ENCODE results near the gene TBC1D8B.
"Not testable (repeated sequence)": the region's sequence is repeated elsewhere in the genome, so short reads cannot be mapped to it uniquely, and the experiment has no call there.

Gene TBC1D8B

GRCh38 chrX:106802388-106803275 is at the start of gene TBC1D8B:
TBC1D8B (plus strand) TSS chrX:106802673; CDS start chrX:106802854, 181 bp downstream.
- DNase-seq, result peak; percentile 5

DNA sequence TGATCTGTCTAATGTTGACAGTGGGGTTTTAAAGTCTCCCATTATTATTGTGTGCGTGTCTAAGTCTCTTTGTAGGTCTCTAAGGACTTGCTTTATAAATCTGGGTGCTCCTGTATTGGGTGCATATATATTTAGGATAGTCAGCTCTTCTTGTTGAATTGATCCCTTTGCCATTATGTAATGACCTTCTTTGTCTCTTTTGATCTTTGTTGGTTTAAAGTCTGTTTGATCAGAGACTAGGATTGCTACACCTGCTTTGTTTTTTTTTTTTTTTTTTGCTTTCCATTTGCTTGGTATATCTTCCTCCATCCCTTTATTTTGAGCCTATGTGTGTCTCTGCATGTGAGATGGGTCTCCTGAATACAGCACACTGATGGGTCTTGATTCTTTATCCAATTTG is 33.2 kb upstream of the TBC1D8B start:
- DNase-seq, result not testable (repeated sequence)

DNA sequence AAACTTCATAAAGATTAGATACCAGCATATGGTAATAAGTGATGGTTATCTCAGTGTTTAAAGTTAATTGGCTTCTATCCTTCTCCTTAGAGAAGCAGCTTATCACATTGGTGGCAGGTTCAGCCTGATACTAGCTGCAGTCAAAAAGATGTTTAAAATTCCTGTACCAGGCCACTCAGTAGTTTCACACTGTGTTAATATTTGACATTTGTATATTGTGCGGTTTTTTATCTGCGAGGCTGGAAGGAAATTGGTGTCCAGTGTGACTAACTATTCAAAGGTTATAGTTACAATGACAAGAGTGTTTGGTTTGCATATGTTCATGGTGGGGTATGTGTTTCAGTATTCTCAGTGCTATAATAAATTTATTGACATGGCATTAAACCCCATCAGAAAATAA is 27.5 kb upstream of the TBC1D8B start:
- DNase-seq, result no peak

DNA sequence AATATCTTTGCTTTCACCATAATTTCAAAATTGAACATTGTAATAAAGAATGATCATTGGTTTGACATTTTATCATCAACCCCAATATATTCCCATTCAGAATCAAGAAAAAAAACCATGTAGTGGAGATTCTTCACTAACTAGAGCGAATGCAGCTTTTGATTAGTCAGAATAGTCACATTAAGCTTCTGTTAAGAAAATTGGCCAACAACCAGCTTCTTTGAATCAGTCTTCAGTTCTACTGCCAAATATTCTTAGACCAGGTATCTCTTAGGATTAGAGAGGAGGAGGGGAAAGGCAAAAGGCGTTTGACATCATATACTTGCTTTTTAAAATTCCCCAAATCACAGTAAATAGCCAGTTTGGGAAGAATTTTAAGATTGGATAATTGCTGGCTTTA is 22.2 kb upstream of the TBC1D8B start:
- DNase-seq, result no peak

- DNase-seq, result no peak
These were observed 21.7 kb upstream of the TBC1D8B start for GRCh38 chrX:106780664-106781377.

DNA sequence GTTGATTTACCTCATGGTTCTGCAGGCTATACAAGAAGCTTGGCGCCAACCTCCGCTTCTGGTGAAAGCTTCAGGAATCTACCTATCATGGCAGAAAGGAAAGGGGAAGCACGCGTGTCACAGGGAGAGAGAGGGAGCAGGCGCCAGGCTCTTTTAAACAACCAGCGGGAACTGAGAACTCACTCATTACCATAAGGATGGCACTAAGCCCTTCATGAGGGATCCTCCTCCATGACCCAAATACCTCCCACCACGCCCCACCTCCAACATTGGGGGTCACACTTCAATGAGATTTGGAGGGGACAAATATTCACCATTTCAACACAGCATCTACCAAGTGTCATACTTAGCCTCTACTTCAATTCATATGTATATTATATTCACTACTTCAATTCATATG is 18.8 kb upstream of the TBC1D8B start:
- no peak for DNase-seq

- no peak for DNase-seq
These were observed 11.0 kb upstream of the TBC1D8B start for GRCh38 chrX:106791495-106791894.

DNA sequence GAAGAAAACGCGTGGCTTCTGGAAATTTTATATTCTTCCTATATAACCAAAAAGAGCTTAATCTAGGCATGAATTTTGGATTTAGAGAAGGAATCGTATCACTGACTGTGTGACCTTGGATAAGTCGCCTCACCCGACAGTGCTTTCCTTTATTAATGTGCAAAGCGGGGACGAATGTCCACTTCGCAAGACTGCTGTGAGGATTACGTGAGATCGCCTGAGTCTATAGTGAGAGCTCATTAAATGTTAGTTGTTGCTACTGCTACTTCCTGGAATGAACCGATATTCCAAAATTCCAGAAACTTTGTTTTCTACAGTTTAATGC is 448 bp upstream of the TBC1D8B start:
- DNase-seq, result no peak

DNA sequence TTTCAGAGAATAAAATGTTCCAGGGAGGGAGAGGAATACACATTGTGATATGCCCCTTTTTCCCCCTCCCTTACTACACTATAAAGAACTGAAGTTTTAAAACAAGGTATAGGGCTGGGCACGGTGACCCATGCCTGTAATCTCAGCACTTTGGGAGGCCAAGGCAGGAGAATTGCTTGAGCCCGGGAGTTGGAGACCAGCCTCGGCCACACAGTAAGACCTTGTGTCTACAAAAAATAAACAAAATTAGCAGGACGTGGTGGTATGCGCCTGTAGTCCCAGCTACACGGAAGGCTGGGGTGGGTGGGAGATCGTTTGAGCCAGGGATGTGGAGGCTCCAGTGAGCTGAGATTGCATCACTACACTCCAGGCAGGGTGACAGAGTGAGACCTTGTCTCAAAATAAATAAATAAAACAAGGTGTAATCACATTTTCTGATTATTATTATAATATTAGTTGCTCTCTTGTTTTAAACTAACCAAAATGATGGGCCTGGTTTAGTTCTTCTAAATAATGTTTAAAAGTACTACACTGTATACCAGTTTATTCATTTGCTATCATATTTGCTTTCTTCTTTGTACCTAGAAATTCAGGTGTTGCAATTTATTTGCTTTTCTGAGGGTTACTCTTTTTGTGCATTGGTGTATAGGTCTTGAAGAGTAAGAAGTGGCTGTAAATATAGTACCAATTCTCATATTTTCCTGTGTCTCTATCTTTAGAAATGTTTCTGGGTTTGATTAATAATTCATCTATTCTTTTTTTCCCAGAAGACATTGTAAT is 8.8 kb downstream of the TBC1D8B start:
- no peak for DNase-seq

- not testable (repeated sequence) for DNase-seq
These were observed 10.5 kb downstream of the TBC1D8B start for GRCh38 chrX:106812930-106813329.

DNA sequence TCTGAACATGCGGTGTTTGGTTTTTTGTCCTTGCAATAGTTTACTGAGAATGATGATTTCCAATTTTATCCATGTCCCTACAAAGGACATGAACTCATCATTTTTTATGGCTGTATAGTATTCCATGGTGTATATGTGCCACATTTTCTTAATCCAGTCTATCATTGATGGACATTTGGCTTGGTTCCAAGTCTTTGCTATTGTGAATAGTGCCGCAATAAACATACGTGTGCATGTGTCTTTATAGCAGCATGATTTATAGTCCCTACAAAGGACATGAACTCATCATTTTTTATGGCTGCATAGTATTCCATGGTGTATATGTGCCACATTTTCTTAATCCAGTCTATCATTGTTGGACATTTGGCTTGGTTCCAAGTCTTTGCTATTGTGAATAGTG is 11.6 kb downstream of the TBC1D8B start:
- DNase-seq, result not testable (repeated sequence)

DNA sequence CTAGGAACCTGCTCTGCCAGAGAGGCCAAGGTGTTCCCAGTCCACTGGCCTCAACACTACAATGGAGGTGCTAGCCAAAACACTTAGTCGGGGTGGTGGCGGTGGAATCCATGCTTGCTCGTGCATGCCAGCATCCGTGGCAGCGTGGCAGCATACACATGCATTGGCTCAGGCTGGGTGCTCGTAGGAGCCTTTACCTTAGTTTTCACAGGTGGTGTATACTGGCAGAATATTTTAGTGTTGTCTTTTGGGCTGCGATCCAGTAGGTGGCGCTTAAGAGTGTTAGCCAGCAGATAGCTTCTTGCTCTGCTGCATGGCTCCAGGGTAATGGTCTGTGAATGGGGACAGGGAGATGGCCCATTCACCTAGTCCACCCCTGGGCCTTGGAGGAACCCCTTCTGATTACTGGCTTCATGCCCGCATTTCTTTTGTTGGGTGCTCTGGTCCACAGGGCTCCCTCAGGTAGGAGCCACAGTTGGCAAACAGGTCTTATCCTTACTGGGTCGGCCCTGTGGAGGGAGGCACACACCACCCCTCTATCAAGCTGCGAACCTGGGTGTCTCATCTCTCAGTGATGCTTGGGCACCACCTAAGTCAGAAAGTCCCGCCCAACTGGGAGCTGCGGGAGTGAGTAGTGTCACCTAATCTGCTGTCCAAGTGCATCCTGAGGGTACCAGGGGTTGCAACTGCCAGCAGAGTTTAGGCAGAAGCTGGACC is 60.7 kb downstream of the TBC1D8B start:
- no peak for DNase-seq

DNA sequence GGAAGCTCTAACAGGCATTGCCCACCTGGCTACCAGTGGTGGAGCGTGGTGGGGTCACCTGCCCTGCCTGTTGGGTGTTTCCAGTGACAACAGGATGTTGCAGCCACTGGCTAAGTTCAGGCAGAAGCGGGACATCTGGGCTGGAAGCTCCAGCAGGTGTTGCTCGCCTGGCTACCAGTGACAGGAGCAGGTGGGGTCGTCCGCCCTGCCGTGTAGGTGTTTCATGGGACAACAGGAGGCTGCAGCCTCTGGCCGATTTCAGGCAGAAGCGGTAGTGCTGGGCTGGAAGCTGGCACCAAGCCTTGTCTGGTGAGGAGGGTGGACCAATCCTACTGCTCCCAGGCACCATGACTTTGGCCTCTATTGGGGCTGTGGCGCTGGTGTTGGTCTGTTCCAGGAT is 61.2 kb downstream of the TBC1D8B start:
- no peak for DNase-seq

- not testable (repeated sequence) for DNase-seq
These were observed 70.3 kb downstream of the TBC1D8B start for GRCh38 chrX:106872796-106873195.

- no peak for DNase-seq
These were observed 71.6 kb downstream of the TBC1D8B start for GRCh38 chrX:106874075-106874474.

DNA sequence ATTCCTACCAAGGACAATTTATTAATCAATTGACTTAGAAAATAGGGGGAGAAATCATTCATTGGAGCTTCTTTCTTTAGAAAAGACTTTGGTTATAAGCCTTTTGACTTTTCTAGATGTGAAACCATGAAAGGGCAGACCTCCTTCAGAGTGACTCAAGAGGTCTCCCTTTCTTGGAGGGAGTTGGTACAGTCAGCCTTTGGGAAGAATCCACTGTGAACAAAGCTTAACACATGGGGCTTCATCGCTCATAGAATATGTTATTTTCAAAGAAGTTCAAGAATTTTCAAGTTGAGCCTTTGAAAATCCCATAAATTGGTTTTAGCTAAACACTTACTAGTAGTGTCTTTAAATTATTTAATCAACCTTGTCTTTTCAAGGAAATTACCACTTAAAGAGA is 72.7 kb downstream of the TBC1D8B start:
- DNase-seq, result no peak

DNA sequence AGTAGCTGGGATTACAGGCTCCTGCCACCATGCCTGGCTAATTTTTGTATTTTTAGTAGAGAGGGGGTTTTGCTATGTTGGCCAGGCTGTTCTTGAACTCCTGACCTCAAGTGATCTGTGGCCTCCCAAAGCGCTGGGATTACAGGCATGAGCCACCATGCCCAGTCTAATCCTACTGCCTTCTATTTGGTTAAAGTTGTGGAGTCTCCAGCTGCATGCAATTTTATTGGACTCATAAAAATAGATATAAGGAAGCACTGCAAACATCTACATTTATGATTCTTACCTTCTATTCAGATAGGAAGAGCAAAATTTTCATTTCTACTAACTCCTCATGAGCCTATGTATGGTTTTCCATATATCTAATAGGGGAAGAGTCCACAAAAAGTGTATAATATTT is 87.0 kb downstream of the TBC1D8B start:
- no peak for DNase-seq

- no peak for DNase-seq
These were observed 89.4 kb downstream of the TBC1D8B start for GRCh38 chrX:106891762-106892460.

DNA sequence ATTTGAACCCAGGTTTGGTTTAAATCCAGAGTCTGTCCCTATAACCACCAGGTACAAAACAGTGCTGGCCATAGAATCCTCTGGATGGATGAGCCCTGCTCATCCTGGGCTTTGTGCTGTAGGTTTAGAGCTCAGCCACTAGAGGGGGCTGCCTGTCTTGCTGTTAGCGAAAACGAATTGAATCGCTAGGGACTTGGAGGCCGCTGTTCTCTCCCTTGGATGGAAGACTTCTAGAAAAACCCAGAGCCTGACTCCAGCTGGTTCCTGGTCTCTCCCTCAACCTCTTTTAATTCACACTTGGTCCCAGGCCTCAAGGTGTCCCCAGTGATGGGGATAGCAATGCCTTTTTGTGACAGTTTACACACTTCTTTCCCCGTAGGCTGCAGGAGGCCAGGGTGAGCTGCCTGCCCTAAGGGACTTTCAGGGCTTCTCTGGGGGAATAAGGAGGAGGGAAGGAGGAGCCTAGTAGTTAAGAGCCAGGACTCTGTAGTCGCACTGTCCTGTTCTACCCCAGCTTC is 92.0 kb downstream of the TBC1D8B start:
- DNase-seq, result peak; percentile 33

DNA sequence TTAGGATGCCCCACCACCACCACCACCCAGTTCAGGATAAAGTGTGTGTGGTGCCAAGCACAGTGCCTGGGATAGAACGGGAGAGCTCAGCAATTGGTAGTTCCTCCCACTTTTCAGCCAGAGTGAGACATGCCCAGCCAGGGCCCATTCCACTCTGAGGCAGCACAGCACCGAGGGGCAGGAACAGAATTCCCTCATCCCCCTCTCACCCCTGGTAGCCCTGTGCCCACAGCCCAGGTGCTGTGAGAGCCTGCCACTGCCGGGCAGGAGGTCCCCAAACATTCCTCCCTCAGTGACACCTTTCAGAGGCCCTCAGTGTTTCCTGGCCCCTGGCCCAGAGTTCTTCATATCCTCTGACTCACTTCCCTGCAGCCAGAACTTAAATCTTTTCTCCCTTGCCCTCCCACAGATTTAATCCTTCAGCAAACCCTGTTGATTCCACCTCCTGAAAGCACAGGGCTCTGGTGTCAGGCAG is 92.5 kb downstream of the TBC1D8B start:
- DNase-seq, result no peak

DNA sequence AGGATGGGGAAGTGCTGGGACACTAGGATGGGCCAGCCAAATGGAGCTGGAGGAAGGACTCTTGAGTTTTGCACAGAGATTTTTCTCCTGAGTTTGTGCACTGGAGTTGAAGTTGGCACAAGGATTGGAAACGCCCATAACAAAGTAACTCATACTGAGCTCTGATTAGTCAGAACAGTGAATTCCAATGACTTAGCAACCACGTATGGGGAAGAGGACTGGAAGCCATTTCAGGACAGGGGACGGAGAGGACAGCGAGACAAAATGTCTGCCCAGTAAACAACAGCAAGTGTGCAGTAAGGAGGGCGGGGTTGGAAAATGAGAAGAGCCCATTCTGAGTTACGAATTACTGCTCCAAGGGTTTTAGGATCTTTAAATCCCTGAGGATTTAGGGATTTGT is 94.8 kb downstream of the TBC1D8B start:
- no peak for DNase-seq

- DNase-seq, result no peak
These were observed 96.0 kb downstream of the TBC1D8B start for GRCh38 chrX:106898462-106898861.
